ENCODE data around the gene SLIRP.

GRCh38 chr14:77710364-77710763, 2.5 kb downstream of the SLIRP start:
- no peak for TF ChIP-seq CTCF (tag by site-specific recombination; IDR thresholded peaks at IDR 0.05)
- TF ChIP-seq ZNF292 (tag by site-specific recombination; IDR thresholded peaks at IDR 0.05; ENCODE audit: borderline replicate concordance, low read depth): no peak
- no peak for TF ChIP-seq PRDM1 (tag by site-specific recombination; IDR thresholded peaks at IDR 0.05)
- no peak for TF ChIP-seq ATF2 (tag by site-specific recombination; IDR thresholded peaks at IDR 0.05; ENCODE audit: low read depth)
- no peak for TF ChIP-seq SCRT2 (tag by site-specific recombination; IDR thresholded peaks at IDR 0.05)
- TF ChIP-seq ZNF239 (tag by site-specific recombination; IDR thresholded peaks at IDR 0.05): no peak
- no peak for TF ChIP-seq ZNF658 (tag by site-specific recombination; IDR thresholded peaks at IDR 0.05)
- no peak for TF ChIP-seq ZNF10 (tag by site-specific recombination; IDR thresholded peaks at IDR 0.05)
- TF ChIP-seq YY1 (tag by site-specific recombination; IDR thresholded peaks at IDR 0.05): no peak
- TF ChIP-seq ZNF274 (IDR thresholded peaks at IDR 0.05; ENCODE audit: low read length): no peak
- no peak for TF ChIP-seq ZNF274 (tag by site-specific recombination; IDR thresholded peaks at IDR 0.05; ENCODE audit: borderline replicate concordance)
- no peak for TF ChIP-seq ZNF311 (tag by site-specific recombination; IDR thresholded peaks at IDR 0.05; ENCODE audit: borderline replicate concordance)
- TF ChIP-seq ZNF416 (tag by site-specific recombination; IDR thresholded peaks at IDR 0.05): no peak
- no peak for TF ChIP-seq ZBTB6 (tag by site-specific recombination; IDR thresholded peaks at IDR 0.05)
- no peak for TF ChIP-seq KLF1 (tag by site-specific recombination; IDR thresholded peaks at IDR 0.05)

Measured in HEK293 (cell line).